SU-DHL-6 (cell line): ENCODE data around the gene SIRPA.

Source experiments
- H2AFZ ChIP-seq: fragments of 200-600 bp; sonication (generic); 2 replicates; pipeline ENCODE4 v1.6.1; 2014; ENCODE audit warnings: low read depth, mild to moderate bottlenecking, moderate library complexity, mixed read lengths, antibody characterized with exemption, low read length; ENCODE audit not compliant: severe bottlenecking
- H3F3A ChIP-seq: fragments of 200-600 bp; shearing (Covaris generic); 2 replicates; pipeline ENCODE4 v1.6.0; 2016; ENCODE audit warnings: antibody characterized with exemption, mild to moderate bottlenecking; ENCODE audit not compliant: insufficient read depth
- H3K27ac ChIP-seq: fragments of 200-600 bp; sonication (generic); 2 replicates; pipeline ENCODE4 v1.5.1; 2016; ENCODE audit warnings: low read depth, mild to moderate bottlenecking, low read length, moderate library complexity, mixed read lengths
- H3K27me3 ChIP-seq: fragments of 200-600 bp; sonication (generic), shearing (Covaris generic); 2 replicates; pipeline ENCODE4 v1.6.0; 2014; ENCODE audit warnings: mild to moderate bottlenecking, low read length
- H3K36me3 ChIP-seq: fragments of 200-600 bp; sonication (generic); 2 replicates; pipeline ENCODE4 v1.6.1; 2014; ENCODE audit warnings: mild to moderate bottlenecking, low read length, mixed read lengths
- H3K4me2 ChIP-seq: fragments of 300-600, 200-600 bp; shearing (Covaris generic), sonication (generic); 2 replicates; pipeline ENCODE4 v1.6.0; 2014; ENCODE audit warnings: low read length, low read depth, mild to moderate bottlenecking; ENCODE audit not compliant: poor library complexity, severe bottlenecking
- H3K4me3 ChIP-seq: fragments of 200-600 bp; sonication (generic); 2 replicates; pipeline ENCODE4 v1.5.1; 2014; ENCODE audit warnings: antibody characterized with exemption, low read length, mild to moderate bottlenecking, mixed read lengths; ENCODE audit not compliant: insufficient read depth, poor library complexity, severe bottlenecking
- H3K79me2 ChIP-seq: fragments of 200-600 bp; sonication (generic); 2 replicates; pipeline ENCODE4 v1.6.1; 2014; ENCODE audit warnings: mild to moderate bottlenecking, low read length, moderate library complexity; ENCODE audit not compliant: insufficient read depth
- H3K9ac ChIP-seq: fragments of 200-600 bp; sonication (generic); 2 replicates; pipeline ENCODE4 v1.7.0; 2014; ENCODE audit warnings: mild to moderate bottlenecking, low read length
- H3K9me2 ChIP-seq: fragments of 200-600 bp; sonication (generic); replicated peaks from 2 replicates; pipeline ENCODE4 v1.6.1; 2014; ENCODE audit warnings: low read length; ENCODE audit not compliant: insufficient read depth
- H3K9me3 ChIP-seq: fragments of 200-600 bp; sonication (generic); 2 replicates; pipeline ENCODE4 v1.6.1; 2014; ENCODE audit warnings: low read length, mixed read lengths; ENCODE audit not compliant: insufficient read depth
- H4K20me1 ChIP-seq: fragments of 200-600 bp; sonication (generic); 2 replicates; pipeline ENCODE4 v1.6.1; 2014; ENCODE audit warnings: low read depth, mild to moderate bottlenecking, antibody characterized with exemption, low read length, moderate library complexity, mixed read lengths
- EZH2phosphoT487 ChIP-seq: fragments of 200-600 bp; sonication (generic), shearing (Covaris generic); conservative IDR thresholded peaks from 2 replicates; pipeline ENCODE4 v1.6.1; 2018; ENCODE audit warnings: mild to moderate bottlenecking, antibody characterized with exemption, low read length, moderate library complexity, mixed read lengths
- TF ChIP-seq, protein P1 (sequence below): fragments of 200-600 bp; sonication (generic); IDR thresholded peaks from one replicate; pipeline ENCODE4 v1.5.1; 2017; ENCODE audit warnings: antibody characterized with exemption, mild to moderate bottlenecking, low read length, moderate library complexity; ENCODE audit not compliant: insufficient read depth, poor library complexity, severe bottlenecking

The SIRPA gene

DNA sequence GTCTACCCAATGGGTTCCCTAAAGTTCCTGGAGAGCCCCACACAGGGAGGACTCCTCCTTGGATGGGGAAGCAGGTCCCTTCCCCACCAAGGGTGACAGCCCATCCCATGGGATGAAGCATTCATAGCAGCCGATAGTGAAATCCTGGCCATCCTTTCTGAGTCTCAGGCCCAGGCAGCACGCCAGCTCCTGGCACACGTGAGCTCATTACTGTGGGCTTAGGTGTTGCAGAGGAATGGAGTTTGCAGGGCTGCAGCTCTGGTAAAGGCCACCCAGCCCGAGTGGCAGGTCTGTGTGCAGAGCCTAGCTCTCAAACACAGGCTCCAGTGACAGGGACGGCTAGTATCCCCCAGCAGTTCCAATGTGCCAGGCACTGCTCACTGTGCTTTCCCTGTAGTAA is 31.0 kb downstream of the SIRPA start:
- Histone ChIP-seq H4K20me1 (no peaks in the 10 kb centered on the region), H3K9ac (no peak overlapping the region), H3K27ac (no peak overlapping the region), H3F3A (no peaks in the 10 kb centered on the region), H3K4me2 (no peak overlapping the region), H3K36me3 (no peaks in the 10 kb centered on the region), H3K9me2 (no peaks in the 10 kb centered on the region), H3K79me2 (no peaks in the 10 kb centered on the region), H3K9me3 (no peaks in the 10 kb centered on the region), H3K27me3 (no peaks in the 10 kb centered on the region), H2AFZ (no peak overlapping the region), H3K4me3 (no peak overlapping the region)
- no peak for TF ChIP-seq EZH2phosphoT487
- TF ChIP-seq, protein P1, sequence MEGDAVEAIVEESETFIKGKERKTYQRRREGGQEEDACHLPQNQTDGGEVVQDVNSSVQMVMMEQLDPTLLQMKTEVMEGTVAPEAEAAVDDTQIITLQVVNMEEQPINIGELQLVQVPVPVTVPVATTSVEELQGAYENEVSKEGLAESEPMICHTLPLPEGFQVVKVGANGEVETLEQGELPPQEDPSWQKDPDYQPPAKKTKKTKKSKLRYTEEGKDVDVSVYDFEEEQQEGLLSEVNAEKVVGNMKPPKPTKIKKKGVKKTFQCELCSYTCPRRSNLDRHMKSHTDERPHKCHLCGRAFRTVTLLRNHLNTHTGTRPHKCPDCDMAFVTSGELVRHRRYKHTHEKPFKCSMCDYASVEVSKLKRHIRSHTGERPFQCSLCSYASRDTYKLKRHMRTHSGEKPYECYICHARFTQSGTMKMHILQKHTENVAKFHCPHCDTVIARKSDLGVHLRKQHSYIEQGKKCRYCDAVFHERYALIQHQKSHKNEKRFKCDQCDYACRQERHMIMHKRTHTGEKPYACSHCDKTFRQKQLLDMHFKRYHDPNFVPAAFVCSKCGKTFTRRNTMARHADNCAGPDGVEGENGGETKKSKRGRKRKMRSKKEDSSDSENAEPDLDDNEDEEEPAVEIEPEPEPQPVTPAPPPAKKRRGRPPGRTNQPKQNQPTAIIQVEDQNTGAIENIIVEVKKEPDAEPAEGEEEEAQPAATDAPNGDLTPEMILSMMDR = no peak

DNA sequence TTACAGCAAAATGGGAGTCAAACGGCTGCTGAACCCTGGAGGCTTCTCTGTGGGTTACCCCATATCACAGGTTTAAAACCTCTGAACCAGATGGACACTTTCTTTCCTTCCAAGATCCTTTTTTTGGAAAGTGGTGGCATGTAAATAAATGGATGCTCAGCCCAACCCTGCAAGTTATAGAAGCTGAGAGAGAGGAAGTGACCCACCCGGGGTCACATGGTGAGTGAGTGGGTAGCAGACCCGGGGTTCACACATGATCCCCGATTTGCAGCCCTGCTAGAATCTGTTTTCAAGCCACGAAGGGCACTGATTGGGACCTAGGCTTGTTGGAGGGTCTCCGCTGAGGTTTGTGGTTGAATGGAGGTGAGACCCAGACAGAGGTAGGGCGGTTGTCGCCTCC is 32.0 kb downstream of the SIRPA start:
- Histone ChIP-seq H3K4me3 (no peak overlapping the region), H3F3A (no peaks in the 10 kb centered on the region), H3K9ac (no peak overlapping the region)

DNA sequence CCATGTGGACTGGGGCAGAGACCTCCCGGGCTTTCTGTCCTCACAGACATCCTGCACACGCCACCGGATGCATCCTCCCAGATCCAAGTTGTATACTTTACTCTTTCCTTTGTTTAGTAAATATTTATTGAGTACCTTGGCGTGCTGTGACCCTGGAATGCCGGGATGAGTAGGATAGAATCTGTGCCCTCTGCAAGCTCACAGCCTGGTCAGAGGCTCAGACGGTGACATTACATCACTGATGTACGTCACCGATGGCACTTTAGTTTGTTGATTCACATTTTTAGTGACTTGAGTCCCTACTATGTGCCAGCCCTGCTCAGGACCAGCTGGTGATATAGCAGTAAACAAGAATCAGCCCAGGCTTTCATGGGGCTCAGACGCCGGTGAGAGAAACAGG is 32.9 kb downstream of the SIRPA start:
- no peaks in the 10 kb centered on the region for H3K27me3 ChIP-seq
- no peaks in the 10 kb centered on the region for H3F3A ChIP-seq
- no peak overlapping the region for H3K9ac ChIP-seq
- H3K9me2 ChIP-seq = no peaks in the 10 kb centered on the region
- no peak overlapping the region for H3K27ac ChIP-seq
- no peaks in the 10 kb centered on the region for H3K79me2 ChIP-seq
- no peak overlapping the region for H3K4me3 ChIP-seq
- H3K4me2 ChIP-seq = no peak overlapping the region
- no peaks in the 10 kb centered on the region for H3K36me3 ChIP-seq
- TF ChIP-seq EZH2phosphoT487 = no peak
- TF ChIP-seq, protein P1 = no peak
- H2AFZ ChIP-seq = no peak overlapping the region
- H3K9me3 ChIP-seq = no peaks in the 10 kb centered on the region
- H4K20me1 ChIP-seq = no peaks in the 10 kb centered on the region

More for the DNA sequence above, 32.0 kb downstream of the SIRPA start:
- no peak for TF ChIP-seq EZH2phosphoT487
- TF ChIP-seq, protein P1 = no peak
- H3K36me3 ChIP-seq = no peaks in the 10 kb centered on the region
- H3K9me2 ChIP-seq = no peaks in the 10 kb centered on the region
- no peak overlapping the region for H3K4me2 ChIP-seq
- H3K9me3 ChIP-seq = no peaks in the 10 kb centered on the region
- H3K27ac ChIP-seq = no peak overlapping the region
- no peaks in the 10 kb centered on the region for H3K79me2 ChIP-seq
- no peaks in the 10 kb centered on the region for H3K27me3 ChIP-seq
- H4K20me1 ChIP-seq = no peaks in the 10 kb centered on the region
- H2AFZ ChIP-seq = no peak overlapping the region
